GM19395 (cell line): ENCODE measurements around the gene GPAT2.
"Not testable (repeated sequence)": the region's sequence is repeated elsewhere in the genome, so short reads cannot be mapped to it uniquely, and the experiment has no call there.

Experiments
- ATAC-seq: cut with Tn5 transposase; IDR thresholded peaks from one replicate; pipeline ENCODE4 v1.9.1; 2021; ENCODE audit warnings: mild to moderate bottlenecking, moderate library complexity; ENCODE audit not compliant: unreplicated experiment

The GPAT2 gene, protein sequence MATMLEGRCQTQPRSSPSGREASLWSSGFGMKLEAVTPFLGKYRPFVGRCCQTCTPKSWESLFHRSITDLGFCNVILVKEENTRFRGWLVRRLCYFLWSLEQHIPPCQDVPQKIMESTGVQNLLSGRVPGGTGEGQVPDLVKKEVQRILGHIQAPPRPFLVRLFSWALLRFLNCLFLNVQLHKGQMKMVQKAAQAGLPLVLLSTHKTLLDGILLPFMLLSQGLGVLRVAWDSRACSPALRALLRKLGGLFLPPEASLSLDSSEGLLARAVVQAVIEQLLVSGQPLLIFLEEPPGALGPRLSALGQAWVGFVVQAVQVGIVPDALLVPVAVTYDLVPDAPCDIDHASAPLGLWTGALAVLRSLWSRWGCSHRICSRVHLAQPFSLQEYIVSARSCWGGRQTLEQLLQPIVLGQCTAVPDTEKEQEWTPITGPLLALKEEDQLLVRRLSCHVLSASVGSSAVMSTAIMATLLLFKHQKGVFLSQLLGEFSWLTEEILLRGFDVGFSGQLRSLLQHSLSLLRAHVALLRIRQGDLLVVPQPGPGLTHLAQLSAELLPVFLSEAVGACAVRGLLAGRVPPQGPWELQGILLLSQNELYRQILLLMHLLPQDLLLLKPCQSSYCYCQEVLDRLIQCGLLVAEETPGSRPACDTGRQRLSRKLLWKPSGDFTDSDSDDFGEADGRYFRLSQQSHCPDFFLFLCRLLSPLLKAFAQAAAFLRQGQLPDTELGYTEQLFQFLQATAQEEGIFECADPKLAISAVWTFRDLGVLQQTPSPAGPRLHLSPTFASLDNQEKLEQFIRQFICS

DNA sequence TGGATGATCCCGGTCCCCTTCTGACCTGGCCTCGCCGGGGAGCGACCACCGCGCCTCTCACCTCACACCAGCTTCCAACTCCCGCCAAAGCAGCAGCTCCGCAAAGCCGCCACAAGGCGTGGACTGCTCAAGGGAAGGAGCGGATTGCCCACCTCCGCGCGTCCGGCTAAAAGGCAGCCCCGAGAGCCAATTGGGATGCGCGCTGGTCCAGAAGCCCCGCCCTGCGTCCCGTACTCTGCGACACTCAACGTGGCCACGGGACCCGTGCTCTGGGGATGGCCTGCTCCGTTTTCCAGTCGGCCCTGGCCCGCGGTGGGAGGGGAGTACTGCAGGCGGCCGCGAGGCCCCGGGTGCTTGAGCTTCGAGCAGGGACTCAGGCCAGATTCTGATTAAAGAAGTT is at the start of gene GPAT2:
GPAT2 (minus strand) TSS at position 125 of the 400 bp plus-strand sequence. CDS start 2,557 bp downstream, outside the sequence.
- ATAC-seq = not testable (repeated sequence)

DNA sequence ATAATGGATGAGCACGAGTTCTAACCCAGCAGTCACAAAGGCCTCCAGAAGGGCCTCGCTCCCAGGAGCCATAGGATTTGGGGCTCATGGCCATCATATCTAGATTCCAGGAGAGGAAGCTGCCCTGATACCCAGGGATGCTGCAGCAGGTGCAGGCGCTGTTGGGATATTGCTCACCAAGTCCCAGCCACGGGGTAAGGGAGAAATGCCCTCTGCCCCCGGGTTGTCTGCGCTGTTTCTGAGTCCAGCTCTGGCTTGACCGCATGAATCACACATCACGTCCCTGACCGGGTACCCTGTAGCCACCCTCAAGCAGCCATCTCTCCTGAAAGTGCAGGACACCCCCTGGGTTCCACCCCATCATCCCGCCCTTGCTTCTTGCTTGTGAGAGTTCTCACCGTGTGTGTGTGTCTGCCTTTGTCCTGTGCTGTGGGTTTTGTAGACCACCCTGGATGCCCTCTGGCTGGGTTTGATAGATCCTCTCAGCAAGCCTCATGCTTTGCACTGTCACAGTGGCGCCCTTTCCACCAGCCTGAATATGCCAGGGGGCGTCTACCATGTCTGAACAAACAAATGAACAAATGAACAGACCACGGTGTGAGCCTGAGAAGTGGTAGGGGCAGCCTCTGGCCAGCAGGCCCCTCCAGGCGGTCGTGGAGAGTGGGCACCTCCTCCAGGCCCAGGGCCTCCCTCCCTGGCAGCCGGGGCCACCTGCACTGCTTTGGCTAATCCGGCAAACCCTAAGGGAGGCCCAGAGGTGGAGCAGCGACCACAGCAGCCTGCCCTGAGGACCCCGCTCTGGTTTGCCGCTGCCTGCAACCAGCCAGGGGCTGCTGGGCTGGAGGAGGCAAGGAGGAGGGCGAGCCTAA is 49.5 kb upstream of the GPAT2 start:
- ATAC-seq = no peak

DNA sequence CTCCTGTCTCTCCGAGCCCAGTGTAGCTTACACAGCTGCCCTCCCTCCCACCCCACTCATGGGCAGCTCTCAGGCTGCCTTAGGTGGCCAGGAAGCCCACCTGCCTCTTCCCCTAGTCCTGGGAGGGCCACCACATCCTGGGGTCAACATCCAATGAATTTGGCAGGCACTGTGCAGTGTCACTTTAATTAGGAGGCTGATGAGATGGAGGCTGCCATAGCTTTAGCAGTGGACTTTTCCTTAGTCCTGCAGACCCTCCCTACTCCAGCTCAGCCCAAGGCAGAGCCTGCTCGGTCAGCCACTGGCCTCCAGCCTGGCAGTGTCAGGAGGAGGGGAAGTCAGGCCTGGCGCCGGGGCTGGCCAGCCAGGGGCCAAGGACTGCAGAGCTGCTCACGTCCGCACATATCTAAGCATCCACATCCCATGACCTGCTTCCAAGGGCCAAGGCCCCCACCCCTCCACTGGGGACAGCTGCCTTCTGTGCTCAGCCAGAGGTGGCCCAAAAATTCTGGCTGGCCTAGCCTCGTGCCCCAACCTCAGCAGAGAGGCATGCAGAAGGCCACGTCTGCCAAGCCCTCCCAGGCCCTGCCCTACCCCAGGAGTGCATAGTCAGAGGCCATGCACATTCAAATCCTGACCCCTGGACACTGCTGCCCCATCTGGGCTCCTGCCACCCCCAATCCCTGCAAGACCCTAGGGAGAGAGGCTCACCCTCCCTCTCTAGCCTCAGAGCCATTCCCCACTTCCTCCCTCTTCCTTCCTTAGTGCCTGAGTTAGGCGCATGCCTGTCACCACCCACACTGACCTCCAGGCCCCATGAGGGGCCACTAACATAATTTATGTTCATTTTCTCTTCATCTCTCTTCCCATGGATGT is 48.6 kb upstream of the GPAT2 start:
- ATAC-seq = no peak

DNA sequence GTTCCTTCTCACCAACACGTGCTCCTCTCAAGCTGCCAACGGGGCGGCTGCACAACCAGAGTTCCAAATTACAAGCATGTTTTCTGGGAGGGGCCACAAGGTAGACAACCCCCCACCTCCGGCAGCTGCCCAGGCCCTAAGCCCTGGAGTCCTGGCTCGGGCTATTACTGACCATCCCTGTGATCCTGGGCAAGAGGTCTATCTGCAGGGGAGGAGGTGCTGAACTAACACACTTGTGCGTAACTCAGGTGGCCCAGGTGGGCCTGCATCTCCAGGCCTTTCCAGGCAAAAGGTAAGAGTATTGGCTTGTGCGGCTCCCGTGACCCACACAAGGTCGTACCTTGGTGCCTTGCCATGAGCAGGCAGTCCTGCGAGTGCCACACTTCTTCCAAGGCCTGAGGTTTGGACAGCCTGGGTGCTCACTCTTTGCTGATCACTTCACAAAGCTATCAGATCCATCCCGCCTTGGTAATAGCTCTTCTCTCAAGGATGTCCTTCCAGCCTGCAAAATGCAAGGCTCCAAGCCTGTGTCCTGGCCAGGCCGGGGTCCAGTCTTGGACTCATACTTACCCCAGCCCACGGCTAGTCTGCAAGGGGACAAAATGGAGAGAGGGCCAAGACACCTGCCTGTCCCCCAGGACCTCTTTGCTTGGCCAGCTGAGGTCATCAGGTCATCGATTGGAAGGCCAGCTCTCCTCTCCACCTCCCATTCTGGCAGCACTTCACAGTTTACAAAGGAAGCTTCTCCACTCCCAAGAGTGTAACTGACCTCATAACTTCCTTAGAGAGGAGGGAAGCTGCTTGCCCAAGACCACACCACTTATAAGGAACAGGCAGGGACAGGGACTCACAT is 47.7 kb upstream of the GPAT2 start:
- no peak for ATAC-seq

DNA sequence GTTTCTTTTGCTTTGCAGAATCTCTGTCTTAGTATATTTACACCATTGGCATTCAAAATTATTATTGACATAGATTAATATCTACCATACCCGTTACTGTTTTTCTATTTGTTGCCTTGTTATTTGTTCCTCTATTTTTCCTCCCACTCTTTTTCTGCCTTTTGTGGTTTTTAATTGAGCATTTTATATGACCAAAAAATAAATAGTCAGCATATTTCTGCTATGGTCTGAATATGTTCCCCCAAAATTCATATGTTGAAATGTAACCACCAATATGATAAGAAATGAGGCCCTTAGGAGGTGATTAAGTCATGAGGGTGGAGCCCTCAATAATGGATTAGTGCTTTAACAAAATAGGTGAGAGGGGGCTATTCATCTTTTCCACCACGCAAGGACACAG is 46.3 kb upstream of the GPAT2 start:
- no peak for ATAC-seq

DNA sequence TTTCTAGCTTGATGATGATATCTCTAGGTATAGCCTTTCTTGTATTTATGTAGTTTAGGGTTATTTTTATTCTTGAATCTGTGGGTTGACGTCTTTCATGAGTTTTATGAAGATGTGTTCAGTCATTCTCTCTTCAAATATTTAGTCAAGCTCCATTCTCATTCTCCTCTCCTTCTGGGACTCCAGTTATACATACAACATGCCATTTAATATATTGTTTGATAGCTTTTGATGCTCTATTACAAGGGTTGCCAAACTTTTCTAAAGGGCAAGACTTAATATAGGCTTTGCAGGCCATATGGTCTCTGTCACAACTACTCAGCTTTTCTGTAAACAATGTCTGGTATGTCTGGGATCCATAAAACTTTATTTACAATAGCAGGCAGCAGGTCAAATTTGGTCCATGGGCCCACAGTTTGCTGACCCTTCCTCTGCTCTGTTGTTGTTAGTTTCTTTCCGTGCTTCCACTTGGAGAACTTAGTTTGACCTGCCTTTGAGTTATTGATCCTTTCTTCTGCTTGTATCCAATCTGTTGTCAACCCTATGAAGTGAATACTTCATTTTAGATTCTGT is 40.6 kb upstream of the GPAT2 start:
- no peak for ATAC-seq

DNA sequence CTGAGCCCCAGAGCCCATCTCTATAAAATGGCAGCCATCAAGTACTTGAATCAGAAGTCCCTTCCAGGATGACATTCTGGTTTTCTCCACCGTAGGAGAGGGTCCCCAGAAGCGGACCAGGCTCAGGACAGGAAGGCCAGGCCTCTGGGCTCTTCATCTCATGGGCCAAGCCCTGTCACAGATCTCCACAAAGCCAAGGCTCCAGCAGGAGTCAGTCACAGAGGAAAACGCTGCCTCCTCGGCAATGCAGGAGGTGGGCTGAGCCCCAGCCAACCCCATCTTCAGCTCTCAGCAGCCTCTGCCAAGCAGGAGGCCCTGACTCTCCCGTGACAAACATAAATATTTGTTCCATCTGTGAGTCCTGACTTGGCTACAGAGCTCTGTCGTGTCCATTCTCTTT is 39.4 kb upstream of the GPAT2 start:
- no peak for ATAC-seq

DNA sequence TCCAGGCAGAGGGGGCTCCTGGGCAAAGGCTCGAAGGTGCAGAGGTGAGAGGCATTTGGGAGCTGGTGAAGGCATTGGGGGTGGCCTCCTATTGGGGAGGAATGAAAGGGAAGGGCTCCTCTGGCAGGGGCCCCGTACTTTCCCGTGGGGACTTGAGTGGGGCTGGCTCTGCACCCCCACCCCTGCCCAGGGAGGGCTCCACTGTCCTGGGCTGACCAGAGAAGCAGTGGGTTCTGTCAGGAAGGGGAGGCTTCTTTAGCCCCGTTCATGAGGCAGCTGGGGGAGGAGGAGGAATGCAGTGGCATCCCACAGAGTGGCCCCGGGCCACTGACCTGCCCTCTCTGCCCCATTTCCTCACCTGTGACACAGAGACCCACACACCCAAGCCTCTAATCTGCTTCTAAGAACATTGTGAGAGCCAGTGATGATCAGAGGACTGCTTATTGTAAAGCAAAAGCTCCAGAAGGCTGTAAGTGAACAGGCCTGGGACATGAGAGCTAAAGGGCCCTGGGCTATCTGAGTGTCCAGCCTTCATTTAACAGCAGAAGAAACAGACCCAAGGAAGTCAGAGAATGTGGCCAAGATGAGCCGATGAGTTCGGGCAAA is 38.6 kb upstream of the GPAT2 start:
- ATAC-seq = no peak

DNA sequence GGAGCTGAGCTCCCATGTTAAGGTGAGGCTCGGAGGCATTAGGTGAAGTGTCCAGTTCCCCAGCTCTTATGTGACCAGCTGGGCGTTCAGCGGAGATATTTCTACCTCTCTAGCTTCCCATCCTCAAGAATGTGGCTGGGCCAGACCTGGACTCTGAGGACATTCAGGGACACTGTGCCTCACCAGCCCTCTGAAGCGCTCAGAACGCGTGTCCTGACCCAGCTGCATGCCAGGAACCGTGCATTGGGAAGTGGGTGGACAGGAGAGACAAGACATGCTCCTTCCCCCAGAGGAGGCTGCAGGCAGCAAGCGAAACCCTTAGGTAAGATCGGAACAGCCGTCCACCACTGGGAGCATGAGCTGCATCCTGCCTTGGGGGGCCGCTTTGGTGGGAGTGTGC is 38.0 kb upstream of the GPAT2 start:
- no peak for ATAC-seq

DNA sequence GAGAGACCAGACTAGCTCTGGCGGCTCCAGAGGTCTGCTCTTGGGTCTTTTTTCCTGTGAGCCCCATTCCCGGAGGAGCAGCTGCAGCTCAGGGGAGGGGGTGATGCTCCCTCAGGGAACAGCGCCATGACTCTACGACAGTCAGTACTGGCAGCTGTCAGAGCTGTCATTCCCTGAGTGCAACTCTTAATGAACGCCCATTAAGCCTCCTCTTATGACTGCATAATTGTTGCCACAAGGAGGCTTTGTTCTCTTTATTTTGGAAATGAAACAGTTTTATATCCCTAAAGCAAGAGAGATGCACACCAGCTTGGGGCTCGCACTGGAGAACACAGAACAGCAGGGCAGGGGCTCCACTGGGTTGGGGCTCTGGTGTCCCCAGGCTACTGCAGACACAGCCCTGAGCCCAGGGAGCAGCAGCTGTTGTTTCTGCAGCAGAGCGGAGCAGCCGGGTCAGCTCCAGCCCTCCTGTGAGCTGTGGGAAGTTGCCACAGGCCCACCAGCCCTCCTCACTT is 37.3 kb upstream of the GPAT2 start:
- ATAC-seq = not testable (repeated sequence)

DNA sequence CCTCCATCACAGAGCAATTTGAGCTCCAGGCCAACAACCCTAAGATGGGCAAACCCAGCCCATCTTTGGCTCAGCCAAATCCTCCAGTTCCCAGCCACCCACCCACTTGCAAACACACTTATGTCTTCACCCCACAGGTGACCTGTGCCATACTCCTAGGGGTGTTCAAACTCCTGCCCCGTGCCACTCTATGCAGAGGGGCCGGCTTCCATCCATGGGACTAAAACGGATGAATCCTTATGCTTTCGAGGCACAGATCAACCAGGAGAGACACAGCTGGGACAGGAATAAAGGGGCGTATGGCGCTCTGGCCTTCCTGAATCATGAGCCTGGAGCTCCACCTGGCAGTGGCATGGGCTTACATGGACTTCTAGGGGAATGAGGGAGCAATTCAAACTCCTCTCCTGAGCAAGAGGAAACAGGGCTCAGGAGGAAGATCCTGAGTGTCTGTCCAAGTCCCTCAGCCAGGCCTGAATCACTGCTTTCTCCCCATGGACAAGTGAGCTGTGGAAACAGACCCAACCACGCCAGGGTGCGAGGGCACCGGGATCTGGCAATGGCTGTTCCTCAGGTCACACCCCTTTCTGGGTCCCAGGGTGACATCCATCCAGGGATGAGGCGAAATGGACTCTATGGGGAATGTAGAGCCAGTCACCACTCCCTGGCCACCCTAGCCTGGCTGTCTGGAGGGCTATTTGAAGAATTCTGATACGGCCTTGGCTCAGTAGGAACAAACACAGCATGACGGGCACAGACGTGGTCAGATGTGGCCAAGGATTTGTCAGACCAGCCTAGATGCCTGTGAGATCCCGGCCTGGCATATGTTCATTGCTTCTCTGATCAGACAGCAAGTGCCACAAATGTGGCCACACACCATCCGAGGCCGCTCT is 36.6 kb upstream of the GPAT2 start:
- ATAC-seq = not testable (repeated sequence)

DNA sequence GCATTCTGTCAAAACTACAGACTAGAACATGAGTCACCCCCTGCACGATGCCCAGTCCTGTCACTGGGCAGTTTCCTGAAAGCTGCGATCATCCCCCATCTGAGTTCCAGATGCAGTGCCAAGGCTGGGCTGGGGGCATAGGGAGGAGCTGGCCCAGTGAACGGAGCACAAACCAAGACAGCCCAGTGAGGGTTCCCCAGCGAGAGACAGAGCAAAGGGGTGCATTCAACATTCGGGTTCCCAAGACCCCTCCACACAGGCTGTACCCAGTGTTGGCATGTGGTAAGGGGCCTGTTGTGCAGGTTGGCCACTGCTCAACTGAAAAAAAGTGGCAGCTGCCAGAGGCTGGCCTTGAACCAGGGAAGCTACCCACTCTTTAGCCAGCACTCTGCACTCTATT is 35.6 kb upstream of the GPAT2 start:
- not testable (repeated sequence) for ATAC-seq

DNA sequence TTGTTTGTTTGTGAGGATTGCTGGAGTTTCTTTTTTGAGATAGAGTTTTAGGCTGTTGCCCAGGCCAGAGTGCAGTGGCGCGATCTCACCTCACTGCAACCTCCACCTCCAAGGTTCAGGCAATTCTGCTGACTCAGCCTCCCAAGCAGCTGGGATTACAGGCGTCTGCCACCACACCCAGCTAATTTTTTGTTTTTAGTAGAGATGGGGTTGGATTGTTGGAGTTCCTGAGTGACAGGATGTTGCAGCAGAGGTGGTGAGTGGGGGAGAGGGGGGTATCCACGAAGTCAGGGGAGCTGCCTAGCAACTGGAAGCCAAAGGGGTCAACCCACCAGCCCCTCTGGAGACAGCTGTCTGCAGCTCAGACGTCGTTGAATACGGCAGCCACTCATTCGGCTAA is 35.2 kb upstream of the GPAT2 start:
- not testable (repeated sequence) for ATAC-seq

DNA sequence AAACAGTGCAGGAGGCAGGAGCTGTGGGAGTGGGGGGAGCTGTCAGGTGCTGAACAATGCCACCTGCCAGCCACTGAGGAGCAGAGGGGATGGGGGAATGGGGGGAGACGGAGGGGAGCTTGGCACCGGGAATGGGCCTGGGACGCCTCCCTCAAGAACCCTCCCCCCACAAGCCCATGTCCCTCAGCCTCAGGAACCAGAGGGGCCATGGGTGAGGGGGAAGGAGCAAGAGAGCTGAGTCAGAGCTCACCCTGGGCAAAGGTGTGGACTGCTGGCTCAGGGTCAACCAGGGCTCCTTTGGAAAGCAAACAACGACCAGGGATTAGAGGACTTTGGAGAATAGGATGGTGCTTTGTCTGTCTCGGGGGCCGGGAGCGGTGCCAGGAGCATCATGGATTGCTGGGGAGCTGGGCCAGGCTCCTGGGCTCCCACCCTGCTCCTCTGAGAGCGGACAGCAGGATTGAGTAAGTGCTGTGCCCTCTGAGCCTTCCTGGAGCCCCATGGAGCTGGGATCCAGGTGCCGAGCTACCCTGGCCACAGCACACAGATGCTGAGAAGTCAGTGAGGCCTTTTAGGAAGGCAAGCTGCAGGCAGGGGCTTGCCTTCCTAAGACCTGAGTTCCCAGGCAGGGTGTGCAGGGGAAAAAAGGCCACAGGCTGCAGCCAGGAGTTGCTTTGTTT is 33.3 kb upstream of the GPAT2 start:
- ATAC-seq = not testable (repeated sequence)

DNA sequence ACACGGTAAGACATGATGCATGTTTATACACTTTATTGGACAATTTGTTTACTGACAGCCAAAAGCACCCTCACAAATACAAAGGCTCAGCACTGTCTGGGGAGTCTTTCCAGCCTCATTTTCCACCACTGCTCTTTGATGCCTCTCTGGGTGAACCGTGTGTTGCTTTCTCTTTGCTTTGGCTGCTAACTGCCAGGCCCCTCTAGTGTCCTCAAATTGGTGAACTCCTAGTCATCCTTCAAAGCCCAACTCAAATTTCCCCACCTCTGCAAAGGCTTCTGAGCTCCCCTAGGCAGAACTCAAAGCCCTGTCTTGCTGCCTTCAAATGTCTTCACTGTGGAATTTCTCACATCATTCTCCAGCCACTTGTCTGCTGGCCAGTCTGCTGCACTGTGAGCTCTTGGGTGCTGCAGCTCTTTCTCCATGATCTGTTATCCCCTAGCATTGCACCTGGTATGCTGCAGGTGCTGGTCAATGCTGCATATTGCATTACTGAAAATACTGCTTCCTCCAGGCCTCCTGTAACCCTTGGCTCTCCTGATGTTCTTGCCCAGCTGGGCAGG is 32.5 kb upstream of the GPAT2 start:
- not testable (repeated sequence) for ATAC-seq

DNA sequence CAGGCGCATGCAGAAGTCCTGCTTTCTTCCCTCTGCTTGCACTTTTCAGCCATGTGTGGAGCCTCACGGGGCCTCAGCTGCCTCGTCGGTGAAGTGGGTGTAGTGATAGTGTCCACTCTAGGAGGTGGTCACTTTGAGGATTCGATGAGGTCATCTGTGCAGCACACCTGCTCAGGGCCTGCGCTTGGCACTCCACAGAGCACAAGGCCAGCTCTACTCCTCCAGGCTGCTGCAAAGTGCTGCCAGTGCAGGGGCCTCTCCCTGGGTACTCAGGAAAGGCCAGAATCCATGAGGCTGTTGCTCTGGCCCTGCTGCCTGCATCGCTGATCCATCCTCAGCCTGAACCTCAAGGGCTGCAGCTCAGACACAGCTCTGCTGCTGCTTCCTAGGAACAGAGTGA is 31.8 kb upstream of the GPAT2 start:
- ATAC-seq = not testable (repeated sequence)
